Gastroesophageal sphincter (tissue), 4 donors: ENCODE data around the gene TRIP12. TPM values are rescaled to one million over a fixed set of nuclear protein-coding genes. Genes with fewer than 3 reads are reported as not detected.
"Not testable (repeated sequence)": the region's sequence is repeated elsewhere in the genome, so short reads cannot be mapped to it uniquely, and the experiment has no call there.

Source experiments
- ATAC-seq: fragments of 150-250 bp; one replicate; pipeline ENCODE4 v1.9.1; 2016; ENCODE audit warnings: mild to moderate bottlenecking, moderate library complexity
- H3K27ac ChIP-seq, 4 donors: fragments of 200-600 bp; sonication (generic) in 3 of 4; 1 replicate in 3 of 4; 2 replicates in 1 of 4; pipeline ENCODE4 v1.5.1; 2016 to 2019
- H3K27me3 ChIP-seq: fragments of 200-600 bp; sonication (generic); one replicate; pipeline ENCODE4 v1.5.1; 2019
- H3K36me3 ChIP-seq, 2 donors: fragments of 200-600 bp; sonication (generic); one replicate each; pipeline ENCODE4 v1.5.1; 2019; ENCODE audit warnings: control low read depth in 1 of 2
- H3K4me1 ChIP-seq, 3 donors: fragments of 200-600 bp; sonication (generic); 1 replicate in 2 of 3; 2 replicates in 1 of 3; pipeline ENCODE4 v1.5.1; 2016 to 2019; ENCODE audit warnings: control low read depth in 2 of 3
- H3K4me3 ChIP-seq, 2 donors: fragments of 200-600 bp; sonication (generic); one replicate each; pipeline ENCODE4 v1.5.1; 2019; ENCODE audit warnings: mild to moderate bottlenecking in 1 of 2, moderate library complexity in 1 of 2
- H3K9me3 ChIP-seq, 3 donors: fragments of 200-600 bp; sonication (generic); one replicate each; pipeline ENCODE4 v1.5.1; 2017 to 2019; ENCODE audit warnings: control low read depth in 2 of 3
- EP300 ChIP-seq: sonication (generic); formaldehyde crosslinking; IDR thresholded peaks from one replicate; pipeline ENCODE4 v1.6.1; 2017; ENCODE audit warnings: antibody characterized with exemption, mild to moderate bottlenecking
- POLR2A ChIP-seq, 2 donors: fragments of 450-650 bp; IDR thresholded peaks; one replicate each; pipeline ENCODE4 v1.6.1; 2017; ENCODE audit warnings: antibody characterized with exemption in 2 of 2, mild to moderate bottlenecking in 2 of 2, moderate library complexity in 1 of 2
- POLR2AphosphoS5 ChIP-seq: sonication (generic); formaldehyde crosslinking; IDR thresholded peaks from one replicate; pipeline ENCODE4 v1.6.1; 2017; ENCODE audit warnings: antibody characterized with exemption
- WGBS, 2 donors: methylation state at CpG; one replicate each; pipeline ENCODE4 v1.1.5; 2018; ENCODE audit warnings: low coverage in 1 of 2; 5-methylcytosine and 5-hydroxymethylcytosine counted together
- total RNA-seq, 4 donors: library from RNA; depleted of rRNA; stranded (reverse); fragments of >200 nt; gene quantifications; one replicate each; pipeline ENCODE4 v1.1.0, GENCODE V29; 2016
- TF ChIP-seq, protein P1 (sequence below), 4 experiments: fragments of 200-600 bp in 2 of 4; fragments of 450-650 bp in 2 of 4; sonication (generic) in 1 of 4; IDR thresholded peaks; one replicate each; pipeline ENCODE4 v1.5.1; 2017 to 2019; ENCODE audit warnings: antibody characterized with exemption in 4 of 4, mild to moderate bottlenecking in 2 of 4, moderate library complexity in 2 of 4

Gene TRIP12
- total RNA-seq, 4 donors from 2014 or later = 138 to 203 (median 185) TPM

DNA sequence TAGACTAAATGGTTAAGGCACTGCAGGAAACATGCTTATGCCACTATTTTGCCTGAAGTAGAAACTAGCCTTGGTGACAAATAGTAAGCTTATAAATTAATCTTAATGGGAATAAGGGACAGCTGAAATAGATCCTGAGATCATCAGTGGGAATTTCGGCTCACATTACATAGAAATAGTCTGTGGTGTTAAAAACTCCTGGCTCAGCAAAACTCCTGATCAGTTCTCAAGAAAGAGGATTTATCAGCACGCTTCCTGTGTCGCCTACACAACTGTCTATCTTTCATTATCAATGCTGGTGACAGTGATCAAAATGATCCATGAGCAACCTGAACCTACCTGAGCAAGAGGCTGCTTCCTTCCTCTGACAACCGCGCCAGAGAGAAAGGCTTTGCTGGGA is 190.4 kb downstream of the TRIP12 start:
- Histone ChIP-seq H3K4me3 (no peak overlapping the region), H3K36me3 (no peaks in the 10 kb centered on the region), H3K27ac (no peak overlapping the region), H3K9me3 (peaks cover 0 to 2% (median 0%) of the 10 kb centered on the region in 3 donors), H3K4me1 (no peaks in the 10 kb centered on the region), H3K27me3 (no peaks in the 10 kb centered on the region)
- ATAC-seq = no peak
- TF ChIP-seq POLR2A (IDR thresholded peaks at IDR 0.05) = no peak
- WGBS, 2 donors = 67 to 88% methylated on average over 5 of the region's 5 CpGs

DNA sequence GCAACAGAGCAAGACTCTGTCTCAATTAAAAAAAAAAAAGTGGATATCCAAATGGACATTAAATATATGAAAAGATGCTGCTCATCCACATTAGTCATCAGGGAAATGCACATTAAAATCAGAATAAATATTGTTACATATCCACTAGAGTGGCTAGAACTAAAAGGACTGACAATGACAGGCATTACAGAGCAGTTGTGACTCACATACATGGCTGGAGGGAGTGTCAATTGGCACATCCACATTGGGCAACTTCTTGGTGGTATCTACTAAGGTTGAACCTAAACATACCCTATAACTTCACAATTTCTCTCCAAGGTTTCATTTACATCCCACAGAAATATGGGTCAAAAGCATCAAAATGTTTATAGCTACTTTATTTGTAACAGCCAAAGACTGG is 193.4 kb downstream of the TRIP12 start:
- Histone ChIP-seq H3K9me3 (no peaks in the 10 kb centered on the region), H3K36me3 (no peaks in the 10 kb centered on the region), H3K4me3 (no peak overlapping the region), H3K27ac (no peak overlapping the region), H3K27me3 (no peaks in the 10 kb centered on the region), H3K4me1 (no peaks in the 10 kb centered on the region)
- TF ChIP-seq POLR2A (IDR thresholded peaks at IDR 0.05) = no peak
- no peak for TF ChIP-seq EP300
- TF ChIP-seq POLR2AphosphoS5 = no peak
- TF ChIP-seq, protein P1, sequence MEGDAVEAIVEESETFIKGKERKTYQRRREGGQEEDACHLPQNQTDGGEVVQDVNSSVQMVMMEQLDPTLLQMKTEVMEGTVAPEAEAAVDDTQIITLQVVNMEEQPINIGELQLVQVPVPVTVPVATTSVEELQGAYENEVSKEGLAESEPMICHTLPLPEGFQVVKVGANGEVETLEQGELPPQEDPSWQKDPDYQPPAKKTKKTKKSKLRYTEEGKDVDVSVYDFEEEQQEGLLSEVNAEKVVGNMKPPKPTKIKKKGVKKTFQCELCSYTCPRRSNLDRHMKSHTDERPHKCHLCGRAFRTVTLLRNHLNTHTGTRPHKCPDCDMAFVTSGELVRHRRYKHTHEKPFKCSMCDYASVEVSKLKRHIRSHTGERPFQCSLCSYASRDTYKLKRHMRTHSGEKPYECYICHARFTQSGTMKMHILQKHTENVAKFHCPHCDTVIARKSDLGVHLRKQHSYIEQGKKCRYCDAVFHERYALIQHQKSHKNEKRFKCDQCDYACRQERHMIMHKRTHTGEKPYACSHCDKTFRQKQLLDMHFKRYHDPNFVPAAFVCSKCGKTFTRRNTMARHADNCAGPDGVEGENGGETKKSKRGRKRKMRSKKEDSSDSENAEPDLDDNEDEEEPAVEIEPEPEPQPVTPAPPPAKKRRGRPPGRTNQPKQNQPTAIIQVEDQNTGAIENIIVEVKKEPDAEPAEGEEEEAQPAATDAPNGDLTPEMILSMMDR (IDR thresholded peaks at IDR 0.05) = no peak
- ATAC-seq = no peak

DNA sequence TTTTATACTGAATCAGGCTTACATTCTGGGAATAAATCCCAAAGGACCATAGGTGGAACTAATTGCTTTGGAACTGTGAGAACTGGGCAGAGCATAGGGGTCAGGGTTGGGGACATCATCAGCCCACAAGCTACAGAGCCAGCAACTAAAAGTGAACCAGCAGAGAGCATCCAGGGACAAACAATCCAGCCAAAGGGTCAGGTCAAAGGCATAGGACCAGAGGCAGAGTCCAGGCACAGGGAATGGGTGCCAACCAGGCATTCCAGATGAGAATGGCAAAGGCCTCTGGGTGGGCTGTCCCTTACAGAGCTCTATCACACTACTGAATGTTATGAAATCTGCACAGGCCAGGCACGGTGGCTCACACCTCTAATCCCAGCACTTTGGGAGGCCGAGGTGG is 195.2 kb downstream of the TRIP12 start:
- no peaks in the 10 kb centered on the region for H3K27me3 ChIP-seq
- H3K4me3 ChIP-seq = no peak overlapping the region
- WGBS, 2 donors = no CpG with 5 or more reads among the region's 2 CpGs
- no peak for TF ChIP-seq POLR2AphosphoS5
- TF ChIP-seq, protein P1 (IDR thresholded peaks at IDR 0.05) = no peak
- no peak for TF ChIP-seq EP300
- no peak for TF ChIP-seq POLR2A (IDR thresholded peaks at IDR 0.05)
- no peak overlapping the region for H3K27ac ChIP-seq
- H3K9me3 ChIP-seq = no peaks in the 10 kb centered on the region
- H3K36me3 ChIP-seq = no peaks in the 10 kb centered on the region
- no peak for ATAC-seq
- H3K4me1 ChIP-seq = no peaks in the 10 kb centered on the region

DNA sequence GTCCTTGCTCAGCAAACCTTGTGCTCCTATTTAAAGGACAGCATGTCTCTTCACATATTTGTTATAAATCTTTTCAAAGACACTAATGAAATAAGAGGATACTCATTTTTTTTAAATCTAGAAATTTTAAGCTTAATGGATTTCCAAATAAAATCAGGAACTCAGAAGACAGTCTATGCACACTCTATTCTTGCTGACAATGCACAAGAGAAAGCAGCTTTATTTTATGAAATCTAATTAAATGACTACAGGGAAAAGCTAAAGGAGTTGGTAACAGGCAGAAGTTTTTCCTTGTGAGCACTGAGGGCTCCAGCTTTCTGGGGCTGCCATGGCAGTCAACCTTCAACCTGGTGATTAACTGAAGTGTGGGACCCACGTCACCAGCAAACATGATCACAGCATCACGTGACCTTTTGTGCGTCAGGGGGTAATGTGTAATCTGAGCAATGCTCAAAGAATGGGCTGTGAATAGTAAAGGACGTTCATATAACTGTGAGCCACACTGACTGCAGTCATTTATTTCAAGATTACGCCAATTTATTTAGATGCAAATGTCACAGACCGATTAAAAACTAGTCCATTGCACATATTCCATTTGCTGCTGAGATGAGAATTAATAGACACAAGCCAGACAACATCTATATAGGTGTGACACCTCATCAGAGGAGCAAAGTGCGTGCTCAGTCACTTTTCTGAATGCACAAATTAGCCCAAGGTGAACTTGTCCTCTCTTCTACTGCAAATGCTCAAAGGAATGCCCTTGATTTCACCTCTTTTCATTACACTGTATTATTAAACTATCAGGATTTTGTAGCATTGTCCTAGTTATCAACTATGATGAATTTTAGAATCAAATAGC is 195.9 kb downstream of the TRIP12 start:
- no peak for ATAC-seq
- Histone ChIP-seq H3K27me3 (no peaks in the 10 kb centered on the region), H3K27ac (no peak overlapping the region), H3K36me3 (no peaks in the 10 kb centered on the region), H3K4me3 (no peak overlapping the region), H3K9me3 (no peaks in the 10 kb centered on the region), H3K4me1 (no peaks in the 10 kb centered on the region)
- WGBS, 2 donors = 71 to 73% methylated on average over 4 to 7 of the region's 7 CpGs
- TF ChIP-seq EP300 = no peak
- TF ChIP-seq, protein P1 (IDR thresholded peaks at IDR 0.05) = no peak
- no peak for TF ChIP-seq POLR2AphosphoS5
- TF ChIP-seq POLR2A (IDR thresholded peaks at IDR 0.05) = no peak

DNA sequence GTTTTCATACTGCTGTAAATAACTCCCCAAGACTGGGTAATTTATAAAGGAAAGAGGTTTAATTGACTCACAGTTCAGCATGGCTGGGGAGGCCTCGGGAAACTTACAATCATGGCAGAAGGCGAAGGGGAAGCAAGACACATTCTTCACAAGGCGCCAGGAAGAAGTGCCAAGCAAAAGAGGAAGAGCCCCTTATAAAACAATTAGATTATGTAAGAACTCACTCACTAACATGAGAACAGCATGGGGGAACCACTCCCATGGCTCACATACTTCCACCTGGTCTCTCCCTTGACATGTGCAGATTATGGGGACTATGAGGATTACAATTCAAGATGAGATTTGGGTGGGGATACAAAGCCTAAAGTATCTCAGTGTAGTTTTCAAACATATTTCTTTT is 198.6 kb downstream of the TRIP12 start:
- not testable (repeated sequence) for H3K4me3 ChIP-seq, H3K9me3 ChIP-seq, H3K27ac ChIP-seq, ATAC-seq, H3K36me3 ChIP-seq, H3K4me1 ChIP-seq
- 71 to 88% methylated on average over 1 to 3 of the region's 3 CpGs for WGBS, 2 donors
- peaks cover 26% of the 10 kb centered on the region for H3K27me3 ChIP-seq

DNA sequence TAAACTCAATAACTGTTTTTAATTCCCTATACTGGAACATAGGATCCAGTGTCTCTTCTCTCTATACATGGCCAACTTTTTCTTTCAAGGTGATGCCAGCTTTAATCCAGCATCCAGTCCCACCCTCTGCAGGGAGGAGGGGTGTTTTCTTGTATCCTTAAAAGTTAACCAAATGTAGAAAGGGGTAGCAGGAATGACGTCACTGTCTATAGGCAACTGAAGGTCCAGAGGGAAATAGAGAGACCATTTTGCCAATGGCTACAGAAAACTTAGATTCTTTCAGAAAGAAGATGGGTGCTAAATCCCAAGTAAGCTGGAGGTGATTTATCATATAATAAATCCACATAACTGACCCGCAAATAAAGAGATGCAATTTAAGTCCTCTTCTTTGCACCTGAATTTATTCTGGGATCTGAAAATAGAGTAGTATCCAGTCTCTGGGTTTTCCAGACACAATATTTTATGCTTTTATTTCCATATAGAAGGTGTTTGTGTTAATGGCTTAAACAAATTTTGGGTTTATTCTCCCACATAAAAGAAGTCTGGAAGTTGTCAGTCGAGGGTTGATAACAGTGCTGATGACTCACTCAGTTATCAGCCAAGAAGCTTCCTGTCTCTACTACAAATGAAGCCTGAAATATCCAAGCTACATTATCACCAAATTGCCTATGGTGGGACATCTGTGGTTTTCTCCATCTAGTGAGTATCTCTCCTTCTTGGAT is 201.7 kb downstream of the TRIP12 start:
- Histone ChIP-seq H3K4me1 (peaks cover 0 to 4% (median 3%) of the 10 kb centered on the region in 3 donors), H3K4me3 (no peak overlapping the region), H3K27ac (no peak overlapping the region), H3K9me3 (no peaks in the 10 kb centered on the region), H3K27me3 (peaks cover 57% of the 10 kb centered on the region), H3K36me3 (no peaks in the 10 kb centered on the region)
- no peak for TF ChIP-seq POLR2AphosphoS5
- no peak for TF ChIP-seq EP300
- TF ChIP-seq, protein P1 (IDR thresholded peaks at IDR 0.05) = no peak
- TF ChIP-seq POLR2A (IDR thresholded peaks at IDR 0.05) = no peak
- WGBS, 2 donors = 60 to 67% methylated on average over 3 of the region's 3 CpGs
- no peak for ATAC-seq
